GM18873 (cell line): ENCODE measurements around the gene SNRPA.
"Not testable (repeated sequence)": the region's sequence is repeated elsewhere in the genome, so short reads cannot be mapped to it uniquely, and the experiment has no call there.

Experiments used
- ATAC-seq: cut with Tn5 transposase; IDR thresholded peaks from one replicate; pipeline ENCODE4 v1.9.1; 2021; ENCODE audit warnings: mild to moderate bottlenecking, moderate library complexity, moderate number of reproducible peaks; ENCODE audit not compliant: unreplicated experiment, low FRiP score

Gene SNRPA

DNA sequence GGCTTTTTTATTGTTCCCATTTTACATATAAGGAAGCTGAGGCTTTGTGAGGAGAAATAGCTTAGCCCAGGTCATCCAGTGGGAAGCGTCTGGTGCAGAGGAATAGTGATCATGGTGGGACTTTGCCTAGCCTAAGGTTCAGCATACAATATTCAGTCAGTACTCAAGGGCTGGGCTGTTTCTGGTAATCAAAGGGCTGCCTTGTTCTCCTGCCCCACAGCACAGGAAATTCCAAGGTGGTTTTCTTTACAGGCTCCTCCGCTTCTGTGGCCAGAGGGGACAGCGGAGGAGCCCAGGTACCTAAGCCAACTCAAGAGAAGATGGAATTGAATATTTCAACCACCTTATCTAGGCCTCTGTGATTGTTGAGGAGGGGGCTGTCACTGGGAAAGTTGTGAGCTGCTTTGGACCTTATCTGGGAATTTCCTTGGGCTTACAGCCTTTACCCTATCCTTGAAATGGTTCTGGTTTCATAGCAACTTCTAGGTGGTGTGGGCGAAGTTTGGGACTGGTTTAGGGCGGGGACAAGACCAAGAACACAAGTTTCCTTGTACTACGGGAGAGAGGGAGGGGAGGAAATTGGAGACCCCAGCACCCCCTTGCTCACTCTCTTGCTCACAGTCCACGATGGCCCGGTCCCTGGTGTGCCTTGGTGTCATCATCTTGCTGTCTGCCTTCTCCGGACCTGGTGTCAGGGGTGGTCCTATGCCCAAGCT lies 24.1 kb downstream of the SNRPA start, which contains the start of gene MIA:
Gene MIA (plus strand): TSS at position 606 of the 716 bp plus-strand sequence. CDS start 22 bp downstream, at position 628.
- no peak for ATAC-seq

DNA sequence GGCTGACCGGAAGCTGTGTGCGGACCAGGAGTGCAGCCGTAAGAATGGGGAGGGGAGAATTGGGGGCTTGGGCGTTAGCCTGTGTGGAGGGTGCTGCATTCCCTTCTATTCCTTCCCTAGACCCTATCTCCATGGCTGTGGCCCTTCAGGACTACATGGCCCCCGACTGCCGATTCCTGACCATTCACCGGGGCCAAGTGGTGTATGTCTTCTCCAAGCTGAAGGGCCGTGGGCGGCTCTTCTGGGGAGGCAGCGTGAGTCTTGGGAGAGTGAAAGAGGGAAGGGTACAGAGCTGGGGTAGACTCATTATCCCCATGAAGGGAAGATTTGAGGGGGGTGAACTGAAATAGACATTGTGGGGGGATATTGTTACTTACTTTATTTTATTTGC lies 24.6 kb downstream of the SNRPA start:
- ATAC-seq = no peak

DNA sequence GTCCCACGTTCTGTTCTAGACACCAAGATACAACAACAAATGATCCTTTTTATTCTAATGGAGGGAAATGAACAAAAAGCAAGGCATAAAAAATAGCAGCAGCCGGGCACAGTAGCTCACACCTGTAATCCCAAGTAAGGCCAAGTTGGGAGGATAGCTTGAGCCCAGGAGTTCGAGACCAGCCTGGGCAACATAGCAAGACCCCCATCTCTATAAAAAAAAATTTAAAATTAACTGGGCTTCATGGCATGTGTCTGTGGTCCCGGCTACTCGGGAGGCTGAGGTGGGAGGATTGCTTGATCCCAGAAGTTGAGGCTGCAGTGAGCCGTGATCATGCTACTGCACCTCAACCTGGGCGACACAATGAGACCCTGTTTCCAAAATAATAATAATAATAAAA lies 25.4 kb downstream of the SNRPA start:
- no peak for ATAC-seq

DNA sequence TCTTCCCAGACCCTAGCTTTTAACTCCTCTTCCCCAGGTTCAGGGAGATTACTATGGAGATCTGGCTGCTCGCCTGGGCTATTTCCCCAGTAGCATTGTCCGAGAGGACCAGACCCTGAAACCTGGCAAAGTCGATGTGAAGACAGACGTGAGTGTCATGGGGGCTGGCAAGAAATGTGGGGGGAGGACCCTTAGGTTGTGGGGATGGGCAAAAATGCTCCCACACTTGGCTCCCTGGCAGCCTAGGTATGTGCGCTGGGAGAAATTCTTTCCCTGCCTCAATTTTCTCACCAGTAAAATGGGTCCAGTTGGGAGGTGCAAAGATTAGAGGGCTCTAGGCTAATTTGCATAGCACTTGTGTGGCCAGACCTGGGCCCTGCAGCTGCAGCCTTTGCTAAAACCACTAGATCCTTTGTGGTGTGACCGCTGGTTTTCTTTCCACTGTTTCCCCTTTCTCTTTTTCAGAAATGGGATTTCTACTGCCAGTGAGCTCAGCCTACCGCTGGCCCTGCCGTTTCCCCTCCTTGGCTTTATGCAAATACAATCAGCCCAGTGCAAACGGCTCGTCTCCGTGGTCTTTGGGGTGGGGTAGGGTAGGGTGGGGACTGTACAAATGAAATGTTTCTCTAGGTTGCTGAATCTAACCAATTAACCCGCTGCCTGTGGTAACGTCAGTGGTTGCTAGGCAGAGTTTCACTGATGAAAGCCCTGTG lies 26.1 kb downstream of the SNRPA start:
- peak; percentile 65 for ATAC-seq

DNA sequence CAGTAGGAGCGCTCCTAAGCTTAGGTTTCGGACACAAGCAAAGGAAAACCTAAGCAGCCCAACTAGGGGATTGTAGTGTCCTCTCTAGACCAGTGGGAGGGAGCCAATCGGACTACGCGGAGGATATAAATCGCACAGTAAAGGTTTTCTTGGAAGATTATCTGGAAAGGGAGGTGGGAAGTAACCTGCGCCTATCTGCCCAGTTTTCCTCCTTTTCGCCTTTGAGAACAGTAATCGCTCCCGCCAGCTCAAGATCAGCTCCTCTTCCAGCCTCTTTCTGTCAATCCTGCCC lies 26.6 kb downstream of the SNRPA start:
- no peak for ATAC-seq

DNA sequence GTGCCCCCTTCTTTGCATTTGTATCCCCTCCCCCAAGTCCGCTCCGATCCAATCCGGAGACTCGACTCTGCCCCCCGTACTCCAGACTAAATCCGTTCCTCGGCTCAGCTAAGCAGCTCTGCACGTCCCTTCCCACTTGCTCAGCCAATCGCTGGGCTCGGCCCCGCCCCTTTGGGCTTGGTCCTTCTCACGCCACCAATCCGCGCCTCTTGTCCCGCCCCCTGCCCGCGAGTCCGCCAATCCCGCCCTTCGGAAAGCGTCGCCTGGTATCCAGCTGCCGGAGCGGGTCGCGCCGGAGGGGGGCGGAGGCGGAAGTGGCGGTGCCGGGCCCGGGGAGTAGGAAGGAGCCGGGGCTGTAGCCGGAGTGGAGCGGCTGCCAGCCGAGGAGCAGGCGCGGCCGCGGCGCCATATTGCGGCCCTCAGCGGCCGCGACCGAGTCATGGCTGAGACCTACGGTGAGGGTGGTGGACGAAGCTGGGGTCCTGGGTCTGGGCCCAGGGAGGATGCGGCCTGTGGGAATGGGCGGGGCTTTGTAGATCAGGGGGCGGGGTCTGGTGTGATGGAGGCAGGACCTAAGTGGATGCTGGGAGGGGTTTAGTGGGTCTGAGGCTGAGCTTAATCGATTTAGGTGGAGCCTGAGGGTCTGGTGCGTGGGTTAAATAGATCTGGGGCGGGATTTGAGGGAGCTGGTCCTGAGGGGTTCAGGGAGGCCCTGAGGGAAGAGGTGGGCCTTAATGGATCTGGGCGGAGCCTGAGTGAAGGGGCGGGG lies 27.1 kb downstream of the SNRPA start, which contains the start of gene RAB4B:
Gene RAB4B (plus strand): TSS at position 311 of the 769 bp plus-strand sequence. CDS start 129 bp downstream, at position 440.
- peak; percentile 49 for ATAC-seq

DNA sequence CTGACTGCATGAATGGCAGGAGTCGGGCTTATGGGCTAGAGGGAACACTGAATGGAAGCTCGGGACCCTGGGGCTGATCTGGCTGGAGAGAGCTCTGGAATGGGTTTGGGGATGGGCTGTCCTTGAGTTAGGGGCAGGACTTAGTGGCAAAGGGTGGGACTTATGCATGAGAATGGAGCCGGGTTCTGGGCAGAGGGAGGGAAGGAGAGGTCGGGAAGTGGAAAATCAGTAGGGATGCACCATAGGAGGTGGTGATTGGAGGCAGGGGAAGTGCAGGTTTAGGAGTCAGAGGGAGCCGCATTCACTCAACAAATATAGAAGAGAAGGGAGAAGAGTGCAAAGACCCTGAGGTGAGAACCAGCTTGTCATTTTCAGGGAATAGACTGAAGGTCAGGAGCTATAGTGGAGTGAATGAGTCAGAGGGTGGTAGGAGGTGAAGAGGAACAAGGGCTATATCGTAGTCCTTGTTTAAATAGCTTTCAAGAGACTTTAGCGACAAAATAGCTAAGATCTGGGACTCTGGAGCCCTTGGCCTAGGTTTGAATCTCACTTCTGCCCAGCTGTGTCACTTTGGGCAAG lies 27.8 kb downstream of the SNRPA start:
- no peak for ATAC-seq

DNA sequence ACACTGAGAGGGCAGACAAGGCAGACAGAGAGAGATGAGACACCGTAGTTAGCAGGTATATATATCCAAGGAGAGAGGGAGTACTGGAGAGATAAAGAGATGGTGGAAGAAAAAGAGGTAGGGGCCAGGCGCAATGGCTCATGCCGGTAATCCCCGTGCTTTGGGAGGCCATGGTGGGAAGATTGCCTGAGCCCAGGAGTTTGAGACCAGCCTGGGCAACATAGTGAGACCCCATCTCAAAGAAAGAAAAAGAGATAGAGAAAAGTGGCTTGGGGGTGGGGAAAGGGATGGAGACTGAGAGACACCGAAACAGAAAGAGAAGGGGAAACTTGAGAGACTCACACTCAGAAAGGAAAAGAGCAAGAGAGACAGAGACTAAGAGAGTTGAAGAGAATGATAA lies 29.6 kb downstream of the SNRPA start:
- ATAC-seq = no peak

DNA sequence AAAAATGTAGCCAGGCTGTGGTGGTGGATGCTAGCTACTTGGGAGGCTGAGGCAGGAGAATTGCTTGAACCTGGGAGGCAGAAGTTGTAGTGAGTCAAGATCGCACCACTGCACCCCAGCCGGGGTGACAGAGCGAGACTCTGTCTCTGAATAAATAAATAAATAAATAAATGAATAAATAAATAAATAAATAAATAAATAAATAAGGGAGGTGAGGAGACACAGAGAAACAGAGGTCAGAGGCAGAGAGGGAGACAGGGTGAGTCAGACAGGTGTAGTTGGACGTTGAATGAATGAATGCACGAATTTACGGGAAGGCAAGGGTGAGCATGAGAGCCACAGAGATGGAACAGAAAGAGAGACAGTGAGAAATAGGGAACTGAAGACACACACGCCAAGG lies 30.1 kb downstream of the SNRPA start:
- no peak for ATAC-seq

DNA sequence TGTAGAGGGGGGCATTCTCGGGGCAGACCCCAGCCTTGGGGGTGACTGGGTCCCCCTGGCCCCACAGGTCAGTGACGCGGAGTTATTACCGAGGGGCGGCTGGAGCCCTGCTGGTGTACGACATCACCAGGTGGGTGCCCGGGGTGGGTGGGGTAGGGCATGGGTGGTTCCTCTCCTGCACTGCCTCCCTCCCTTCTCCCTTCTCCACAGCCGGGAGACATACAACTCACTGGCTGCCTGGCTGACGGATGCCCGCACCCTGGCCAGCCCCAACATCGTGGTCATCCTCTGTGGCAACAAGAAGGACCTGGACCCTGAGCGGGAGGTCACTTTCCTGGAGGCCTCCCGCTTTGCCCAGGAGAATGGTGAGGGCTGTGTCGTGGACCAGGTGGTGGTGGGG lies 32.7 kb downstream of the SNRPA start:
- ATAC-seq = no peak

DNA sequence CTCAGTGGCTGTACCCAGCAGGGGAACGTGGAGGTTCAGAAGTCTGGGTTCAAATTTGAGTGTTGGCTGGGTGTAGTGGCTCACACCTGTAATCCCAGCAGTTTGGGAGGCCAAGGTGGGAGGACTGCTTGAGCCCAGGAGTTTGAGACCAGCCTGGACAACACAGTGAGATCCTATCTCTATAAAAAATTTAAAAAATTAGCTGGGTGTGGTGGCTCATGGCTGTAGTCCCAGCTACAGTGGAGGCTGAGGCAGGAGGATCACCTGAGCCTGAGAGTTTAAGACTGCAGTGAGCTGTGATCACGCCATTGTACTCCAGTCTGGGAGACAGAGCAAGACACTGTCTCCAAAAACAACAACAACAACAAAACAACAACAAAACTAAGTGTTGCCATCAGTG lies 33.1 kb downstream of the SNRPA start:
- ATAC-seq = not testable (repeated sequence)

DNA sequence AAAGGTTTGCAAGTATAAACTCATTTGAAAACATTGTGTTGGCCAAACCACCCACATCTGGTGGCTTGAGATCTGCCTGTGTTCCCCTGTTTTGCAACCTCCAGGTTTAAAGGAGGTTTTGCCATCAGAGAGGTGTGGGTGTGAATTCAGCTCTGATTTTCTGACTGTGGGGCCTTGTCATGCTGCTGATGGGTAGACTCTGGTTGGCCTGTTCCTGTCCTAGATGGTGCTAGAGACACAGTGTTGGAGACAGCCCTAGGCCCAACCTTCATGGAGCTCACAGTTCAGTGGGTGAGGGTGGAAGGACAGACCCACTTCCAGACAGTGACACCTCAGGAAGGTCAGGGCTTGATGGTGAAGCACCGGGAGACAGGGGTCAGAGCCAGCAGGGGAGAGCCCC lies 34.5 kb downstream of the SNRPA start:
- ATAC-seq = no peak

DNA sequence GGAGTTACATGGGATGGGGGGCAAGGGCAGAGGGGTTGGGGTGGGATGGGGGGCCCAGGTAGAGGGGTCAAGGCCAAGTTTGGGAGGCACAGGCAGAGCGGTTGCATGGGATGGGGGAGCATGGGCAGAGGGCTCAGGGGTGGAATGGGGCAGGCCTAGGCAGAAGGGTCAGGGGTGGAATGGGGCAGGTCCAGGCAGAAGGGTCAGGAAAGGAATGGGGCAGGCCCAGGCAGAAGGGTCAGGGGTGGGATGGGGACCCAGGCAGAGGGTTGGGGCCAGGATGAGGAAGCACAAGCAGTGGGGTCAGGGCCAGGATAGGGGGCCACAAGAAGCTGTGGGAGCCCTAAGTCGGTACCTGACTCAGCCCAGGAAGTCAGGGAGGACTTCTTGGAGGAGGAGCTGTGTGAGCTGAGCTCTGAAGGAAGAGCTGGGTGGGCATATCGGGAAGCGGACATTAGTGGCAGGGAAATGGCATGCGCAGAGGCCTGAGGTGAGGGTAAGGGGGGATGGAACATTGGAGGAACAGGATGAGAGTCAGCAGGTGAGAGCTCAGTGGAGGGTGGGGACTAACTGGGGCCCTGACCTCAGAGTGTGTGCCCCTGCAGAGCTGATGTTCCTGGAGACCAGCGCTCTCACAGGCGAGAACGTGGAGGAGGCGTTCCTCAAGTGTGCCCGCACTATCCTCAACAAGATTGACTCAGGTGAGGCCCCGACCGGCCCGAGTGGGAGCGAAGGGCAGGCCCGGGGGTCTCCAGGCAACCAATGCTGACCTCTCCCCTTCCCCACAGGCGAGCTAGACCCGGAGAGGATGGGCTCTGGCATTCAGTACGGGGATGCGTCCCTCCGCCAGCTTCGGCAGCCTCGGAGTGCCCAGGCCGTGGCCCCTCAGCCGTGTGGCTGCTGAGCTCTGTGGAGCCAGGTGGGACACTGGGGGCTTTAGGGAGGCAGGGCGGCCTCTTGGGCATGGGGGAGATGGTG lies 35.3 kb downstream of the SNRPA start:
- no peak for ATAC-seq

DNA sequence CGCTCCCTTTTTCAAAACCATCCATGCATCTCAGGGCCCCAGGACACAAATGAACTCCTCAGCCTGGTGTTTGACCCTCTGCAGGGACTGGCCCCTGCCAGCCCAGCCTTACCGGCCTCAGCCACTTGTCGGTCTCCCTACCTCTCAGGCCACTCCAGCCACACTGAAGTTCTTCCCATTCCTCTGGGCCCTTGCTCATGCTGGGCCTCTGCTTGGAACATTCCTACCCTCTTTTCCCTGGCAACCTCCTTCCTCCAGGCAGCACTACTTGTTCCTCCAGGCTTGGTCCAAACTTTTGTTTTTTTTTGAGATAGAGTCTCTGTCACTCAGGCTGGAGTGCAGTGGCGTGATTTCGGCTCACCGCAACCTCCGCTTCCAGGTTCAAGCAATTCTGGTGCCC lies 40.3 kb downstream of the SNRPA start:
- no peak for ATAC-seq

DNA sequence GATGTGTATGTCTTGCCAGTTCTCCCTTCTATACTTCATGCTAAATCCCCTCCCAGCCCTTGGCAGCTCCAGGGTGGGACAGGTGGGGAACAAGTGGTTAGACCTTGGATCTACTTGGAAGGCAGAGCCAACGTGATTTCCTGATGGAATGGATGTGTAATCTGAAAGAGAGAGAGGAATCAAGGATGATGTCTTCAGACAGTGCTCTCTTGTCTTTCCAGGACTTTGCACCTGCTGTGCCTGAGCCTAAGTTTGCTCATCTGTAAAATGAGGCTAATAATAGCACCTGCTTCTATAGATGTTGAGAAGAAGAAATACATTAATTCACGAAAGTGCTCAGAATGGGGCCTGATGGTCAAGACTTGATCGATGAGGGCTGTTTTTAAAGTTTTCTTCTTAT lies 41.0 kb downstream of the SNRPA start:
- no peak for ATAC-seq

DNA sequence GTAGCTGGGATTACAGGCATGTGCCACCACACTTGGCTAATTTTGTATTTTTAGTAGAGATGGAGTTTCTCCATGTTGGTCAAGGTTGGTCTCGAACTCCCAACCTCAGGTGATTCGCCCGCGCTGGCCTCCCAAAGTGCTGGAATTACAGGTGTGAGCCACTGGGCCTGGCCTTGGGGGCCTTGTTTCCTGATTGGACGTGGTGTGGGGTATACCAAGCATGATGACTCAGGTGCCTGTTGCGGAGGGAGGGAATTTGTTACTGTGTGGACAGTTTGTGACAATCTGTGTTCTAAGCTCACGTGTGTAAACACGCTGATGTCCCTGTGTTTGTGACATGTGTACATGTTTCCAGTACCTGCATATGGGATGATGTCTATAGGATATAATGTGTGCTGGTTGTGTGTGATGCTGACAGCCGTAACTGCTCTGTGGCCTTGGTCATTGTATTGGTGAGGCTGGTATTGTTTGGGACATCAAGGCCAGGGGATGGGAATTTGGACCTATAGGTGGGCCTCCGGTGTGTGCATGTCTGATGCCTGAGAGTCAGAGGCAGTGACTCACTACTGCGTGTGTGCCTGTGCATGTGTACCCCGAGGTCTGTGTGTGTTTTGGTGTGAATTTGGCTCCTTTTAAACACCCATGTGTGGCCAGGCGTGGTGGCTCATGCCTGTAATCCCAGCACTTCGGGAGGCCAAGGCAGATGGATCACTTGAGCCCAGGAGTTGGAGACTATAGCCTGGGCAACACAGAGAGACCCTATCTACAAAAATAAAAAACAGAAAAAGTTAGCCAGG lies 46.4 kb downstream of the SNRPA start:
- no peak for ATAC-seq

DNA sequence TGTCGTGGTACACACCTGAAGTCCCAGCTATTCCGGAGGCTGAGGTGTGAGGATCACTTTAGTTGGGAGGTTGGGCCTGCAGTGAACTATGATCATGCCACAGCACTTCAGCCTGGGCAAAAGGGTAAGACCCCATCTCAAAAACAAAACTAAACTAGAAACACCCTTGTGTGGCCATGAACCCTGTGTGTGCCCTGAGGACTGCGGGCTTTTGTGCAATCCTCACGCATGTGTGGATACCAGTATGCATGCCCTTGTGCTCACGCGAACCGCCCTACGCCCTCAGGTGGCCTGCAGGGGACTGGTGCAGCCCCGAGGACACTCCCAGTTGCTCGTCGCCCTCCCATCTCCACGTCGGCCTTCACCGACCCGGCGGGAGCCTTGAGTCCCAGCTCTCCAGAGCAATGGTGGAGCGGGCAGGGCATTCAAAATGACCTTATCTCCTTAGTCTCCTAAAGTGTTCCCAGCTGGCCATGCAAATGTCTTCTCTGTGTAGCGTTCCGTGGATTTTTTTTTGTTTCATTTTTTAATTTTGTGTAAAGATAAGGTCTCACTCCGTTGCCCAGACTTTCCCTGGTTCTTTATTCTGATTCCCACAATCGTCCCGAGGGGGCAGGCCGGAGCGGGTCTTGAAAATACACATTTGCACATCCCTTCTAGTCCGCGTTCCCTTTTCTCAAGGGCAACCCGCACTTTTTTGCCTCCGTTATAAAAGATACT lies 47.1 kb downstream of the SNRPA start:
- ATAC-seq = peak; percentile 17
